Suppressor macrophage treated with lipopolysaccharide for 4 hours (primary cell): ENCODE data around the gene CCDC197.

Source experiments
- DNase-seq: peaks from one replicate; pipeline ENCODE4 v3.0.0-alpha.2; 2020

CCDC197 gene

DNA sequence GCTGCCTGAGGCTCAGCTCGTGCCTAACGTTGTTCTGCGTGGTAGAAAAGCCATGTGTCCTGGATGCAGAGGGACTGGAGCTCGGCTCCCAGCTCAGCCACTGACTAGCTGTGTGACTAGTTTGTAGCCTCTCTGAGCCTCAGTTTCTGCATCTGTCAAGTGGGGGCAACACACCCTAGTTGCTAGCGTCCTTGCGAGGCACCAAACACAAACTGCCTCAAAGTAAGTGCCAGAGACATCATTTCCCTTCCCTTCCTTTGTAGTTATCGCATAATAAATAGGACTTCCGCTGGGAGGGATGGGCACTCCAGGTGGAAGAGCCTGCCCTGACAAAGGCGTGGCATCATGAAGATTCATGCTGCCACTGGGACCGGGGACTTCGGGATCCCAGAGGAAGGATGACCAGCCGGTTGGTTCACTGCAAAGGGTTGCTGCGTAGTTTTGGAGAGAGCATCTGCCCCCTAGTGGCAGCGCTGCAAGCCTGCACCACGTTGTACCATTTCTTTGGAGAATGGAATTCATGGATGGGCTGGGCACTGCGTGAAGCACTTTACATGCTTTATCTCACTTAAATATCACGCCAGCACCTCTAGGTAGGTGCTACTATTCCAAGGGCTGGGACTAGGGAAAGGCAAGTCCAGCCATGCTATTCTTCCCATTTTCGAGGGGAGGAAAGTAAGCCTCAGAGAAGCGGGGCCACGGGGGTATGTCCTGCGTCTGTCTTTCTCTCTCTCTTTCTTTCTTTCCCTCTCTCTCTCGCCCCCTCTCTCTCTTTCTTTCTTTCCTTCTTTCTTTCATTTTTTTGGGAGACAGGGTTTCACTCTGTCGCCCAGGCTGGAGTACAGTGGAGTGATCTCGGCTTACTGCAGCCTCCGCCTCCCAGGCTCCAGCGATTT is 4.6 kb downstream of the CCDC197 start:
- DNase-seq, result peak; percentile 82

DNA sequence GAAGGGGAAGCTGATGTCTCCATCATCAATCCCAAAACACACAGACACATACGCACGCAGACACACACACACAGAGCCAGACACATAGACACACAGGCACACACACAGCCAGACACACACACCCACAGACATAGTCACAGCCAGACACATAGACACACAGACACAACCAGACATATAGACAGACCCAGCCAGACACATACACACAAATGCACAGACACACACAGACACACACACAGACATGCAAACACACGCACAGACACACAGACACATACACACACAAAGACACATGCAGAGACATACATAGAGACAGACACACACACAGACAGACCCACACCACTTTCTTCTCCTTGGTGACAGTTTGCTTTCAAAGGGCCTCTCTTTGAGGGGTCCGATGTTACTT is 6.3 kb downstream of the CCDC197 start:
- DNase-seq, result no peak

DNA sequence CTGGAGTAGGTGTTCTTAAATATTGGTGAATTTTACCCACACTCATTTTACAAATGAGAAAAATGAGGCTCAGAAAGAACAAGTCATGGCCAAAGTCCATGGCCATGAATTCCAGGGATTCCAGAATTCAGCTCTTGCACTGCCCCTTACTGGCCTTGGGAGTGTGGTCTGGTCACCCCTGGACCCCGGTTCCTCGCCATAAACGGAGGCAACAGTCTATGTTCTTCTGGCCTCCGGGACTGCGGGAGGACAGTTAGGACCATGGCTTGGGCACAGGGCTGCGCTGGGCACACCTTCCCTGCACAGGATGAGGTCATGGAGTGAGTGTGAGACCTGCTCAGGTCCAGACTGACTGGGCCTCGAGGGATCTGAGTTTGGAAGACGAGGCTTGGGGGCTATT is 6.9 kb downstream of the CCDC197 start:
- DNase-seq, result no peak

DNA sequence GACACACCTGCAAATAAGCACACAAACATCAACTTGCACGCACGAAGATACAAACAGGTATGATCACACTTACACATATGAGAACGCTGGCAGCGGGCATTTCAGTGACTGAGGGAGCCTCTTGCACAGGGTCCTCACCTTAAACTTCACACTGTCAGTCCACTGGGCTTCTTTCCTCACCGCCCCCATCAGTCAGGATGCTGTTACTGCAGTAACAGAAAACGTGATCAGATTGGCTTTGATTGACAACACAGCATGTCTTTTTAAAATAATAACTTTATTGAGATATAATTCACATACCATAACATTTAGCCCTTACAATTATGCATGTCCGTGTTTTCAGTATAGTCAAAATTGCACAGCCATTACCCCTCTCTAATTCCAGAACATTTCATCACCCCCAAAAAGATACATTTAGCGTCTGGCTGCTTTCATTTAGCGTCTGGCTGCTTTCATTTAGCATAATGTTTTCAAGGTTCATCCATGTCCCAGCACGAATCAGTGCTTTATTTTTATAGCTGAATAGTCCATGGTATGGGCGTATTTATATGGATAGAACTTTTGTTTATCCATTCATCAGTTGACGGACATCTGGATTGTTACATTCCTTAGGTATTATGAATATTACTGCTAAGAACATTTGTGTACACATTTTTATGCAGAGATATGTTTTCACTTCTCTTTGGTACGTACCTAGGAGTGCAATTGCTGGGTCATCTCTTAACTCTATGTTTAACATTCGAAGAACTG is 8.4 kb downstream of the CCDC197 start:
- DNase-seq, result peak; percentile 28

DNA sequence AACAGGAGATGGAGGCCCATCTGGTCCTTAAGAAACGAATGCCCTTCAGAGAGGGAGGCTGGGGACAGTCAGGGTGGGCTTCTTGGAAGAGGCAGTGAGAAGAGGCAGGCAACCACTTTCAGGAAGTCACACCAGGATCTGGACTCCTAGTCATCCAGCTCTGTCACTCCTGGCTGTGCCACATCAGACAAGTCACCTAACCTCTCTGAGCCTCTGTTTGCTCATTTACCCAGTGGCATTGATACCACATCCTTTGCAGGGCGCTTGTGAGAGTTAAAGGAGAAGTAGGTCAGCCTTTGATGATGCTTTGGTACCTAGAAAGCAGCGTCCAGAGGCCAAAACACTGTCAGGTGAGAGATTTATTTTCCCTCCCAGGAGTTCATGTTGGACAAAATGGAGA is 11.1 kb downstream of the CCDC197 start:
- no peak for DNase-seq

DNA sequence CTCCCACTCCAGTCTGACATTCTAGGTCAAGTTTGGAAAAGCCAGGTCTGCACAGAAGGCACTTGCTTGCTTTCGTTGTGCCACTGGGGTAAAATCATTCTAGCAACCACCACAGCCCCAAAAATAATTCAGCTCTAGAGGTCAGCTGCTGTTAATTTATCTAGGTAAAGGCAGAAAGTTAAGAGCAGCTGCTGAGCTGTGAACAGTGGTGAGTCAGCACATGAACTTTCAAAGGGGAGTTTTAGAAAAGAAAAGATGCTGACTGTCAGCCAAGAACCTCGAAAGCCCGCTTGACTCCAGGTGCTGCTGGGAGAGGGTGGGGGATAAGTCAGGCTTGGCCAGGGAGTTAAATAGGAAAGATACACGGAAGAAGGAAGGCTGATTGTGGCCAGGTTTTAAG is 12.7 kb downstream of the CCDC197 start:
- no peak for DNase-seq

DNA sequence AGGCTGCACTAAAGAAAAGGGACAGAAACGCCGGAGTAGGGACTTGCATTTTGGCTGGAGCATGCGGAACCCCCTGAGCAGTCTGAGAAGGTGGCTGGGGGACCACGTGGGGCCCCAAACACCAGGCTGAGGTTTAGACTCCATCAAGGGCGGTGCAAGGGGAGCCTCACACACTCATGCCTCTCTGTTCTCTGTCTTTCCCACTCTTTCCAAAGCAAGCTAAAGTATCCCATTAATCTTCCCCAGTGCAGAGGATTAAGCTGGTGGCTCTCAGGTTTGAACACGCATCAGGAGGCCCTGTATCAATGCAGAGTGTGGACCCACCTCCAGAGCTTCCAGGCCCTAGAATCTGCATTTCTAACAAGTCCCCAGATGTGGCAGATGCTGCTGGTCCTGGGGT is 13.5 kb downstream of the CCDC197 start:
- DNase-seq, result no peak

DNA sequence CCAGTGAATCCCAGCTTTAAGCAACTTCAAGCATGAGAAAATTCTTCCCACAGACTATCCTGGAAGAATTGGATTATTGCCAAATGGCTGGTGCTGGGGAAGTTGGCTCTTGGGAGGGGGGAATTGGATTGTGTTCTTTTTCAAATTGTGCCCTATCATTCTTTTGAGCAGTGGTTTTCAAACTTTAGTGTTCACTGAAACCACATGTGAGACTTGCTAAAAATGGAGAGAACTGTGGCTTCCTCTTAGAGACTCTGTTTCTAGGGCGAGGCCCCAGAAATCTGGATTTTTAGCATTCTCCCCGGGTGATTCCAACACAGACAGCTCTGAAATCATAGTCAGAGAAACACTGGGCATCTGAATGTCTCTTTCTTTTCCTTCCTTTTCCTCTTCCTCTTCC is 14.7 kb downstream of the CCDC197 start:
- DNase-seq, result no peak

DNA sequence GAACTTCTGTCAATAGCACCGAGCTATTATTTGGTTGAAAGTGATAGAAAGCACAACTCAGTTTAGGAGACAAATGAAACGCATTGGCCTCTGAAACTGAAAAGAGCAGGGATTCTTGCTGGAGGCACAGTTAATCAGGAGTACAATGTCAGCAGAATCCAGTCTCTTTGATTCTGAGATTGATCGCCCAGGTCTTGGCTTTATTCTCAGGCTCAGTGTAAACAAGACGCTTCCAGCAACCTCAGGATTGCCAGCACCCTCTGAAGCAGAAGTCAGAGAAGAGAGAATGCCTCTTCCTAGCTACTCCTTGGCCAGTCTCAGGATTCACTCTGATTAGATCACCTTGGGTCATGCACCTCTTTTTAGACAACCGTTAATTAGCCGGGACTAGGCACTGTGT is 17.3 kb downstream of the CCDC197 start:
- DNase-seq, result no peak

DNA sequence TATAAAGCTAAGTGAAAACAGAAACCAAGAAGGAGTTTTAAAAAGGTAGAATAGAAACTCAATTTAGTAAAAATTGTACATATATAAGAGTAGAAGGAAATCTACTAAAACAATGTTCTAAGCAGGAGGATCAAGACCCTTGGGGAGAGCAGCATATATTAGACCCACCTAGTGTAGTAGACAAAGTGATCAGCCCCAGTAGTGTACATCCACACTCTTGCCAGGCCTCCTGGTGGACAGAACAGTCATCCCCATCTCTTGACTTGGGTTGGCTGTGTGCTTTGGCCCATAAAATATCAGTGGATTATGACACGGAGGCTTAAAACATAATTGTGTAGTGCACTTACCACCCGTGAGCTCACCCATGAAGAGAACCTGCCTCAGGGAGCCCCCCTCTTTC is 18.1 kb downstream of the CCDC197 start:
- no peak for DNase-seq

DNA sequence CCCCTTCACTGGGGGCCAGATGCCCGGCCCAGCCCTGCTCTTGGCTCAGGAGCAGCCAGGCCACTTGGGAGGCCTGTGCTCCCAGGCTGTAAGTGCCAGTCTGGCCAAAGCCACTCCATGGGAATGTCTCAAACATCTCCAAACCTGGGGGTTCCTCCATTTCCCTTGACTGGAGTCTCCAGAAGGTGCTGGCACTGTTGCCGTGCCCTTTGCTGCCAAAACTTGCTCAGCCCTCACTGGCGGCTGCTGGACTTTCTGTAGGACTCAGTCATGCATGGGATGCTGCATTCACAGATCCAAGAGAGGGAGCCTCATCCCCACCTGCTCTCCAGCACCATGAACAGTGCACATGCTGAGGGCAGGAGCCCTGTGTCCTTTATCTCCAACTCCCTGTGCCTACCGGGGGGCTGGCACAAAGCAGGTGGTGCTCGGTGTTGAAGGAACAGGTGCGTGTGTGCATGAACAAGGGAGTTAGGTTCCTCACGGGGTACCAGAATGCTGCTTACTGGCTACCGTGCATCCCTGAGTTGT is 19.4 kb downstream of the CCDC197 start:
- DNase-seq, result no peak

DNA sequence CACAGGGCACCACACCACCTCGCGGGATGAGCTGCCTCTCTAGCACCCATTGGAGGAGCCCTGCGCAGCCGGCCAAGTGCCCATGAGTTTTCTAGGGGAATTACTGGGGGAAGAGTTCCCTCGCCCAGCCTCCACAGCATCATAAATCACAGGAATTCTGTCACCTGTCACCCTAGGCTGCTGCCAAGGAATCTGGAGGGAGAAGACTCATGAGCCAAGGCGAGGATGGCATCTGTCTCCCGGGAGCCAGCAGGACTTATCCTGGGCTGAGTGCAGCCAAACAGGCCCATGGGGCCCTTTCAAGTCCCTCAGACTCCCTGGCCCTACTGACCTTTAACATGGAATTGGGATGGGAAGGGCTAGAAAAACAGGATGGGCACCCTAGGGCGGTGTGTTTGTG is 21.2 kb downstream of the CCDC197 start:
- DNase-seq, result no peak

DNA sequence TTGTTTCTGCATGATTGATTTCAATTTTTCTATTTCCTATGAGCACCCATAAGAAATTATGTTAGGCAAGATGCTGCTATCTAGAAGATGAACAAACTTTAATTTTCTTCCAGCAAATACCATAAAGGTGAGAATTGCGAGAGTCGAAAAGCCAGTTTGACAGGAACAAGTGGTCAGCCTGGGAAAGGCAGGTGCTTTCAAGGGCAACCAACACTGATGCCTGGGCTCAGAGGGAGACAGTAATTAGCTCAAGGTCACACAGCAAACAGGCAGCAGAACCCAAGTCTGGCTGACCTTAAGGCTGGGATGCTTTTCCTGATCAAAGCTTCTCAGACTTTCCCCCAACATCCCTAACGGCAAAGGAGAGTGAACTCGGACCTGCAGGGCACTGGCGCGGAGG is 22.2 kb downstream of the CCDC197 start:
- DNase-seq, result no peak

DNA sequence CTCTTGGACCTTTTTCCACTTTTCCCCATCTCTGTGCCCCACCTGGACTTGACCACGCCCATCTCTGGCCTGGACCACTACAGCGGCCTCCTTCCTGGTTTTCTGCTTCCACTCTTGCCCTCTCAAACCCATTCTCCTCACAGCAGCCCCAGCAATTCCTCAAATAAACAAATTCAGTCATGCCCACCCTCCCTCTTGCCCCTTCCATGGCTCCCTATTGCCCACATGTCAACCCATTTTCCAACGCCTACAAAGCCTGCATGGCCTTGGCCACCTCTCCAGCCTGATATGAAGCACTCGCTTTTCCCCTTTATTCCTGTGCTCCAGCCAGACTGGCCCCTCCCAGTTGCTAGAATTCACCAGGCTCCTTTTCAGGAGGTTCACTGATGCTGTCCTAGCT is 23.2 kb downstream of the CCDC197 start:
- DNase-seq, result no peak

DNA sequence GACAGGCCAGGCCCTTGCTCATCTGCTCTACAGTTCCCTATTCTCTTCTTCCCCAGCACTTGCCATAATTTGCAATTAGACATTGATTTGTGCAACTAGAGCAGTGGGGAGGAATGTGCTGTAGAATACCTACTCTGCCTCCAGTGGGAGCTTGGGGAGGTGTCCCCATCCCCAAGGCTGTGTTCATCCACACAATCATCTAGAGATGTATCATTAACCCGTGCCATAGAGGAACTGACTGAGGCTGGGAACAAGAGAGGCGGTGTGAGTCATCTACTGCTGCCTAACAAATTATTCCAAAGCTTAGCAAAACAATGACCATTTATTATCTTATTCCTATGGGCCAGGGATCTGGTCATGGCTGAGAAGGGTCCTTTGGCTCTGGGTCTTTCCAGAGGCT is 23.9 kb downstream of the CCDC197 start:
- DNase-seq, result peak; percentile 86

DNA sequence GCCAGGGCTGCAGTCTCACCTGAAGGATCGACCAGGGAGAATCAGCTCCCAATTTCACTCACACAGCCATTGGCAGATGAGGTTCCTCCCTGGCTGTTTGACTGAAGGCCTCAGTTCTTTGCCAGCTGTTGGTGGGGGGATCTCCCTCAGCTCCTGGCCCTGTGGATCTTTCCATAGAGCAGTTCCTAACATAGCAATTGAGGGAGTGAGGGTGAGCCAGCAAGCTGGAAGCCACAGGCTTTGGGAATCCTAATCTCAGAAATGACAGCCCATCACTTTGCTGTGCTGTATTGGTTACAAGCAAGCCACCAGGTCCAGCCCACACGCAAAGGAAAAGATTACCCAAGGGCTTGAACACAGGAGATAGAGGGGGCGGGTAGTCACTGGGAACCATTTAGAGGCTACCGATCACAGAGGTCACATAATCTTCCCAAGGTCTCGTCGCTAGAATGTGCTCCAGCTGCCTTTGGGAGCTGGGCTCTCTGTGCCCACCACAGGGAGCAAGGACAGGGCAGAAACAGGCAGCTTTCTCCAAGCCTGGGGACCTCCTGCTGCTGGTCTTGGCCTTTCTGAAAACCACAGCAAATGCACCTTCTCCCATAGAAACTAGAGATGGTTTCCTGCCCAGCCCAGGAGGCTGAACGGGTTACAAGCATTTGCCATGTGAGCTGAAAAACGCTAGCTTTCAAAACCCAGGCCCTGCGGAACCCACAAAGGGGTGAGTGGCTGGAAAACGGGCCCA is 24.5 kb downstream of the CCDC197 start:
- DNase-seq, result peak; percentile 61

DNA sequence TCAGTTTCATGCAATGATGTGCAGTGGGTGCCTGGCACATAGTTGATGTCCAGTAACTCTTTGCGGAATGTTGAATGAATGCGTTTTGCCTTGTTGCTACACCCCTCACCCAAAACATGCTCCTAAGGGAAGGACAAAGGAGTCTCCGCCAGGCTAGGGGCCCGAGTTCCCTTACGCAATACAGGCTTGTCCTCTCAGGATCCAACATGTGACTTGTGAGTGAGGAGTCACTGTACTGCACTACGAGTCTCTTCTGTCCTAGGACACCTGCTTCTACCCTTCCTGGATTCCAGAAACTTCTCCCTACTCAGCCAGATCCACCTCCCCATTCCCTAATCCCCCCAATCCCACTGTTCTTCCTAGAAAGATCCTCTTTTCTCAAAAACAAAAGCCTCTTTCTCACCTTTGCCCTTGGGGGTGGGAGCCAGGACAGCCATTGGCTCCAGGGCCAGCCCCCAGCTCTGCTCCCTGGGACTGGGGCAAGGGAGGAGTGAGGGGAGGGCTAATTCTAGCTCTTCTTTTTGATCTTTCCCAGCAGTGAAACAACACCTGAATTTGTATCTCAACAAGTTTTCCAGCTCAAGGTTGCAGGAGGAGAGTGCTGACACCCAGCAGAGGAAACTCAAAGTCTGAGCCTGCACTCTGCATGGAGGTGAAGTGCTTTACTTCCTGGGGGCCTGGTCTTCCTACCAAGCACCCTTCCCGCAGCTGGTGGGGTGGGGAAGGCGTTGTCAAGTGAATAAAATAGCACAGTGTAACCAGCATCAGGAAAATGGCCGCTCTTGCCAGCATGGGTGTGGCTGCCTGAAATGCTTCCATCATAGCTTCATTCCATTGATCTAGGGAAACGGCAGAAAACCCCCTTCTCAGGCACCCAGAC is 25.7 kb downstream of the CCDC197 start:
- peak; percentile 25 for DNase-seq

DNA sequence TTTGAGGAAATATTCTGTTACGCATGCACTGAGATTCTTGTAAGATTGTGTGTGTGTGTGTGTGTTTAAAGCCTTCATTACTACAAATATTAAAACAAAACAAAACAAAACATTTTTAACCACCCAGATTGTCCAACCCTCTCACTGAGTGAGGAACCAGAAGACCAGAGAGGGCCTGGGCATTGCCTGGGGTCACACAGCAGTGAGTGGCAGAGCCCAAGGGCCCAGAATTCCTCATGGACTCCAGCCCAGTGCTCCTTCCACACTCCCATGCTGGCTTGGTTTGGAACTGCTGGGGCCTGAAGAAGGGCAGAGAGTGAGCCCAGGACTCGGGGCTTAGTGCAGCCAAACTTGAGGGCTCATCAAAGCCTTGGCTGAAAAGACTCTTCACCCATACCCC is 27.4 kb downstream of the CCDC197 start:
- no peak for DNase-seq

DNA sequence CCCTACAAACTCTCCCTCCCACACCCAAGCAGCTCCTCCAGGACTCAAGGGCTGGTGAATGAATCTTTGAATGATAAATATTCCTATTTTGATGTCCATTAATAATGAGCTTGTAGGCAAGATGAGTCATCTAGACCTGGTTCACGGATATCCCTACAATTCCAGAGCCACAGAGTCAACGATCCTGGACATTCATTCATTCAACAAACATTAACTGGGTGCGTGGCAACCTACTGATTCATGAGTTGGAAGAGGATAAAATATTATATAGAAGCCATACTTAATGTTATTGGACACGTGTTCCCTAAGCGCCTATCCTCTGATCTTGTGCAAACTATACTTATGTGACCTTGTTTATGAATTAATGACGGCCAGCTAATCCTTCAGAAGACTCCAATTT is 28.6 kb downstream of the CCDC197 start:
- DNase-seq, result no peak

DNA sequence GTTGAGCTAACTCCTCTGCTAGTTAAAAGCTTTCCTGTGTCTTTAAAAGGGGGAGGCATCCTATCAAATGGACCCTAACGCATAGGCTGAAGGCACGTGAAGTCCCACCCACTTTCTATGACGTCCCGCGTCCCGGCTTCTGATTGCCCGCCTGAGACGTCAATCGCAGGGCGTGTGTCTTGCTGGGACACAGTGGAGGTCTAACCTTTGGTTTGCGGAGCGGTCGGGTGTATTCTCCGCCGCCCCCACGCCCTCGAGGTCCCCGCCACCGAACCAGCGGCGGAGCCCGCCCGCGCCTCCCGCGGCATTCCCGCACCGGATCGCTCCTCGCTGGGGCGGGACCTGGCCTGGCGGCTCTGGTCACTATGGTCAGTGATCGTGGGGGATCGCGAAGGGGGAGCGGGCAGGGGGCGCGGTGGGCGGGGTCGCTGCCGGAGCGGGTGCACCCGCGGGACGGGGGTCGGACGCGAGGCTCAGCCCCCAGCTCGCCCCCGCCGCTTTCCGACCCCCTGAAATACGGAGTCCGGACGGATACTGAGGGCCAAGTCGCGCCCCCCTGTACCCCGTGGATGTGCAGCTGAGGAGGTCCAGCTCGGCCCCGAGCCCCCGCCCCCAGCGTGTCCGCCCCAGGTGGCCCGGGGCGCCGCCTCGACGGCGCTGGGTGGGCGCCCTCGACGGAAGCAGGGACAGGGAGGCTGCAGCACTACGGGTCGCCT is 29.2 kb downstream of the CCDC197 start, which contains the start of gene OTUB2:
TSS of gene OTUB2 (plus strand) at position 168 of the 716 bp plus-strand sequence. CDS start at position 366, 198 bp downstream.
- peak; percentile 98 for DNase-seq

DNA sequence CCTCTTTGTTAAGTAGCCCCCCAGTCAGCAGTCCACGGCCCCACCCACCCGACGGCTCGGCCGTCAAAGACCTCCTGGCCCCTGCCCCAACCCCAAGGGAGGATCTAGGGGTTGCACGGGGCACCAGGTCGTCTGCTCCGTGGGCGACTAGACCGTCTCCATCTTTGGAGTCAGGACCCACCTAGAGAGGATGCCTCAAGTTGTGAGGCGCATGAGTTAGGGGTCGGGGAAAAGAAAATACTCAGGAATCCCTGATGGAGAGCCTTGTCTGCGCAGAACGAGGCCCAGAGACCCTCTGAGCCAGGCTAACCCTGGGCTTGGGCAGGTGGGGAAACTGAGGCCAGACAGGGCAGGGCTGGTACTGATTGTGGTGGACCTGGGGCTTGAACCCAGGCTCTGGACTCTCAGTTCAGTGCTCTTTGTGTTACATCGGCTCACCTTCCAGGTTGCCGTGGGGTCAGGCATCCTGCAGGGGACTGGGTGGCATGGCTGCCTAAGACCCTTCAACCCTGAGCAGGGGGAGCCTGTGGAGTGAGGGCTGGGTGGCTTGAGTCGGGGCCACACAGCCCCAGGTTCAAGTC is 29.9 kb downstream of the CCDC197 start:
- no peak for DNase-seq
